GM12878 (cell line): ENCODE data around the gene ICAM2. TPM values are rescaled to one million over a fixed set of nuclear protein-coding genes. Genes with fewer than 3 reads are reported as not detected.
A peak's percentile ranks its signal among the peaks of the same experiment; 100 is the strongest.

Experiments used
- ATAC-seq: fragments of 200-7000 bp; cut with Tn5 transposase; 3 replicates; pipeline ENCODE4 v1.9.1; 2020; ENCODE audit warnings: mild to moderate bottlenecking, moderate library complexity
- BruUV-seq: library from RNA; stranded (reverse); fragments of 400-500 nt; replicated peaks from 2 replicates; lab custom pipeline; 2021; lab: Mats Ljungman, UMichigan
- CTCF ChIA-PET: fragments of 300-600 bp; sonication (Branson Sonifier 250); formaldehyde crosslinking; extraction: SDS; loops from one replicate; lab custom pipeline; 2021; ENCODE audit warnings: inconsistent platforms; lab: Yijun Ruan, JAX
- POLR2A ChIA-PET: fragments of 350-600 bp; formaldehyde crosslinking; extraction: SDS; loops from one replicate; lab custom pipeline; 2021; ENCODE audit warnings: inconsistent platforms; lab: Charles Lee
- RAD21 ChIA-PET: fragments of 300-600 bp; sonication (Branson Sonifier 250); formaldehyde crosslinking; loops from one replicate; lab custom pipeline; 2023; ENCODE audit warnings: antibody characterized with exemption; ENCODE audit not compliant: unreplicated experiment; lab: Charles Lee
- SMC1A ChIA-PET: fragments of 300-600 bp; sonication (Branson Sonifier 250); formaldehyde crosslinking; loops from one replicate; lab custom pipeline; 2023; ENCODE audit not compliant: unreplicated experiment, uncharacterized antibody; lab: Charles Lee
- DNase-seq: peaks from one replicate; pipeline ENCODE4 v3.0.0-alpha.2; 2011; ENCODE audit warnings: low read depth, low spot score
- FAIRE-seq: peaks from 3 replicates; lab custom pipeline; 2011; peaks lifted over from hg19 to GRCh38; lab: Jason Lieb, UNC
- H2AFZ ChIP-seq: 2 replicates; pipeline ENCODE4 v1.6.0; 2011; ENCODE audit warnings: low read depth, low read length, control low read depth; ENCODE audit not compliant: control insufficient read depth
- H3K27ac ChIP-seq: 2 replicates; pipeline ENCODE4 v1.5.1; 2011; ENCODE audit warnings: control low read depth; ENCODE audit not compliant: control insufficient read depth, insufficient read depth
- H3K27me3 ChIP-seq, 2 experiments: replicated peaks in 1 of 2; 2 replicates each; pipeline versions ENCODE4 v1.6.0 to v1.6.1; 2011; ENCODE audit warnings: low read length in 1 of 2; ENCODE audit not compliant: control insufficient read depth in 2 of 2, insufficient read depth in 2 of 2
- H3K36me3 ChIP-seq, 2 experiments: 2 replicates each; pipeline ENCODE4 v1.5.1; 2011; ENCODE audit warnings: low read length in 1 of 2; ENCODE audit not compliant: control insufficient read depth in 2 of 2, insufficient read depth in 2 of 2
- H3K4me1 ChIP-seq: 2 replicates; pipeline ENCODE4 v1.6.1; 2011; ENCODE audit warnings: mild to moderate bottlenecking, low read length, moderate library complexity, mixed read lengths; ENCODE audit not compliant: control insufficient read depth, insufficient read depth
- H3K4me2 ChIP-seq: 2 replicates; pipeline ENCODE4 v1.6.0; 2011; ENCODE audit warnings: control low read depth; ENCODE audit not compliant: control insufficient read depth, insufficient read depth
- H3K4me3 ChIP-seq: fragments of 200-600 bp; sonication (generic); 2 replicates; pipeline ENCODE4 v1.5.1; 2016
- H3K79me2 ChIP-seq: 2 replicates; pipeline ENCODE4 v1.6.0; 2011; ENCODE audit warnings: low read length; ENCODE audit not compliant: control insufficient read depth, insufficient read depth
- H3K9ac ChIP-seq: 2 replicates; pipeline ENCODE4 v1.8.0; 2011; ENCODE audit warnings: low read length, control low read depth, mixed read lengths; ENCODE audit not compliant: control insufficient read depth, insufficient read depth
- H3K9me3 ChIP-seq: replicated peaks from 3 replicates; pipeline ENCODE4 v1.5.1; 2011; ENCODE audit warnings: mild to moderate bottlenecking, low read length; ENCODE audit not compliant: control insufficient read depth, insufficient read depth
- H4K20me1 ChIP-seq: 2 replicates; pipeline ENCODE4 v1.6.0; 2011; ENCODE audit not compliant: control insufficient read depth, insufficient read depth
- CUX1 ChIP-seq: IDR thresholded peaks from 2 replicates; pipeline ENCODE4 v1.6.1; 2012; ENCODE audit warnings: improper control_type of control experiment, low read depth, low read length; ENCODE audit not compliant: insufficient replicate concordance
- PAX8 ChIP-seq: fragments of 450-650 bp; IDR thresholded peaks from 2 replicates; pipeline ENCODE4 v1.6.1; 2017; ENCODE audit warnings: mild to moderate bottlenecking, moderate library complexity
- SUPT20H ChIP-seq: IDR thresholded peaks from 2 replicates; pipeline ENCODE4 v1.6.1; 2011; ENCODE audit warnings: low read depth, mild to moderate bottlenecking, low read length, moderate library complexity, borderline replicate concordance; ENCODE audit not compliant: control insufficient read depth
- ZNF592 ChIP-seq: fragments of 450-650 bp; IDR thresholded peaks from 2 replicates; pipeline ENCODE4 v1.6.1; 2017; ENCODE audit warnings: mild to moderate bottlenecking, moderate library complexity
- WGBS: methylation state at CpG from one replicate; pipeline ENCODE4 v1.1.6; 2016; ENCODE audit warnings: low lambda C conversion rate; ENCODE audit not compliant: insufficient replicate concordance, insufficient coverage; ENCODE audit errors: missing lambda C conversion rate; 5-methylcytosine and 5-hydroxymethylcytosine counted together
- in situ Hi-C: fragments of 300-500 bp; cut with MboI; formaldehyde crosslinking; loops from 9 replicates; pipeline ENCODE4 v1.14.3; 2018; ENCODE audit warnings: mixed read lengths
- intact Hi-C: fragments of 100-400 bp; cut with micrococcal nuclease; formaldehyde crosslinking; loops from one replicate; pipeline ENCODE4 v1.14.2; 2022; ENCODE audit not compliant: unreplicated experiment
- polyA plus RNA-seq, 11 experiments: library from polyadenylated mRNA; depleted of rRNA in 4 of 11; unstranded in 6 of 11; stranded (reverse) in 5 of 11; fragments of >200 nt; fragmentation: Nextera tagmentation in 4 of 11; fragmentation: Illumina TruSeq in 1 of 11; extraction: Ambion mirVana in 4 of 11; extraction: Trizol in 1 of 11; gene quantifications; 1 replicate in 1 of 11; 2 replicates in 10 of 11; pipeline versions ENCODE4 v1.2.1 to v1.2.3, GENCODE V29; 2011 to 2016; ENCODE audit warnings: inconsistent platforms in 2 of 11, missing spikeins in 2 of 11, low read depth in 1 of 11
- total RNA-seq, 4 experiments: library from RNA; depleted of rRNA in 3 of 4; stranded (reverse); fragments of >200 nt in 3 of 4; fragmentation: Illumina TruSeq in 1 of 4; extraction: Trizol in 1 of 4; gene quantifications; 2 replicates each; pipeline versions ENCODE4 v1.2.1 to v1.2.3, GENCODE V29; 2013 to 2021
- TF ChIP-seq, protein P1 (sequence below), 3 experiments: IDR thresholded peaks in 2 of 3; conservative IDR thresholded peaks in 1 of 3; 2 replicates each; pipeline ENCODE4 v1.5.1; 2011; ENCODE audit warnings: low read depth in 3 of 3, low read length in 3 of 3, mild to moderate bottlenecking in 3 of 3, control low read depth in 2 of 3, moderate library complexity in 2 of 3, inconsistent platforms in 1 of 3, mixed read lengths in 1 of 3; ENCODE audit not compliant: control insufficient read depth in 2 of 3, insufficient read depth in 1 of 3; ENCODE audit errors: extremely low read depth in 1 of 3

The ICAM2 gene
- total and polyA plus RNA-seq, 10 of the 15 experiments (the other 5 are each of a cell fraction or from before 2014, with no cell fraction given) = 23.6 to 108 (median 58.1) TPM

DNA sequence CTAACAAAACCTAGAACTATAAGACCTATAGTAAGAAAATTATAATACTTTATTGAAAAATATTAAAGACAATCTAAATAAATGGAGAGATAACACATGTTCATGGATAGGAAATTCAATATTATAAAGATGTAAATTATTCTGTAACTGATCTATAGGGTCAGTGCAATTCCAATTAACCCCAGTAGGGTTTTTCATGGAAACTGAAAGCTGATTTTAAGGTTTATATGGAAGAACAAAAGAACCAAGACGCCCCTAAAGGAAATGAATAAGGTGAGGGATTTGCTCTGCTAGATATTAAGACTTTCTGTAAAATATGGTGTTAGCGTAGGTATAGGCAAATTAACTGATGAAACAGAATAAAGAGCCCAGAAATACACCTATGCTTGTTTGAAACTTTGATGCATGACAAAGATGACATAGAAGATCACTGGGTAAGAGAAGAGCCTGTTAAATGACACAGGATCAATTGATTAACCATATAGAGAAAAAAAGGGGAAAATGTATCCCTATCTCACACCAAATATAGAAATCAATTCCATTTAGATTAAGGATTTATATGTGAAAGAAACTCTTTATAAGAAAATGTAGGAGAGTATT is 3.0 kb downstream of the ICAM2 start:
- 82% methylated on average over 2 of the region's 2 CpGs for WGBS
- peaks cover 14% of the 10 kb centered on the region for H3K4me1 ChIP-seq
- in situ Hi-C loops = no loop called here
- DNase-seq (no peak), ATAC-seq (no peak), FAIRE-seq (no peak)
- no peaks in the 10 kb centered on the region for H3K9me3 ChIP-seq
- peak overlapping the region; percentile 74; the same call in 1 of the 2 replicates for H3K4me3 ChIP-seq
- ChIA-PET RAD21 (interaction anchor here (0.8 to 7.4 kb wide), 16 partner anchors 11 to 264 kb away, joined by 3 to 105 read pairs (median 4); partner anchors contain the start of genes CCDC47, CD79B, CSHL1 and GH1), POLR2A (interaction anchor here (0.6 to 2.1 kb wide), 9 partner anchors 11 to 174 kb away, joined by 3 to 18 read pairs (median 3); partner anchors contain the start of genes CD79B and ERN1), CTCF (interaction anchor here (0.8 to 3.3 kb wide), 19 partner anchors 10 to 114 kb away, joined by 3 to 73 read pairs (median 7); partner anchors contain the start of genes CD79B, CSHL1, ERN1 and GH1), SMC1A (interaction anchor here (0.7 to 3.4 kb wide), 27 partner anchors 8 to 268 kb away, joined by 3 to 30 read pairs (median 5); partner anchors contain the start of gene CD79B)
- no peaks in the 10 kb centered on the region for H3K36me3 ChIP-seq
- peak overlapping the region; percentile 21; the same call in 1 of the 2 replicates for H3K27ac ChIP-seq
- peaks cover 59% of the 10 kb centered on the region for H3K79me2 ChIP-seq
- peak overlapping the region; percentile 82 for H3K4me2 ChIP-seq
- H2AFZ ChIP-seq = no peak overlapping the region
- H3K9ac ChIP-seq = no peak overlapping the region
- no peaks in the 10 kb centered on the region for H4K20me1 ChIP-seq
- intact Hi-C loops = loop anchor here (2.0 to 5.0 kb wide), 2 partner anchors 65 to 99 kb away; partner anchors contain the start of gene GH1
- no peaks in the 10 kb centered on the region for H3K27me3 ChIP-seq
- no TSS peak for BruUV-seq
- no peak for TF ChIP-seq PAX8
- TF ChIP-seq, protein P1, sequence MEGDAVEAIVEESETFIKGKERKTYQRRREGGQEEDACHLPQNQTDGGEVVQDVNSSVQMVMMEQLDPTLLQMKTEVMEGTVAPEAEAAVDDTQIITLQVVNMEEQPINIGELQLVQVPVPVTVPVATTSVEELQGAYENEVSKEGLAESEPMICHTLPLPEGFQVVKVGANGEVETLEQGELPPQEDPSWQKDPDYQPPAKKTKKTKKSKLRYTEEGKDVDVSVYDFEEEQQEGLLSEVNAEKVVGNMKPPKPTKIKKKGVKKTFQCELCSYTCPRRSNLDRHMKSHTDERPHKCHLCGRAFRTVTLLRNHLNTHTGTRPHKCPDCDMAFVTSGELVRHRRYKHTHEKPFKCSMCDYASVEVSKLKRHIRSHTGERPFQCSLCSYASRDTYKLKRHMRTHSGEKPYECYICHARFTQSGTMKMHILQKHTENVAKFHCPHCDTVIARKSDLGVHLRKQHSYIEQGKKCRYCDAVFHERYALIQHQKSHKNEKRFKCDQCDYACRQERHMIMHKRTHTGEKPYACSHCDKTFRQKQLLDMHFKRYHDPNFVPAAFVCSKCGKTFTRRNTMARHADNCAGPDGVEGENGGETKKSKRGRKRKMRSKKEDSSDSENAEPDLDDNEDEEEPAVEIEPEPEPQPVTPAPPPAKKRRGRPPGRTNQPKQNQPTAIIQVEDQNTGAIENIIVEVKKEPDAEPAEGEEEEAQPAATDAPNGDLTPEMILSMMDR (IDR thresholded peaks at IDR 0.05 in 2 of 3, conservative IDR thresholded peaks at IDR 0.05 in 1 of 3; ENCODE audit: control insufficient read depth in 2 of 3, extremely low read depth in 1 of 3, insufficient read depth in 1 of 3, low read depth in 3 of 3, low read length in 3 of 3) = peak; percentile 14 to 32 (median 14); a peak in 2 of 6 replicates
- TF ChIP-seq SUPT20H = no peak
- peak; percentile 33 for TF ChIP-seq CUX1
- TF ChIP-seq ZNF592 = no peak
